GM19240 (cell line): ENCODE results near the gene L3MBTL3.
"Not testable (repeated sequence)": the region's sequence is repeated elsewhere in the genome, so short reads cannot be mapped to it uniquely, and the experiment has no call there.

ENCODE experiments used
- DNase-seq: peaks from one replicate; pipeline ENCODE4 v3.0.0; 2011; ENCODE audit warnings: low spot score; ENCODE audit not compliant: insufficient read length

L3MBTL3 gene

DNA sequence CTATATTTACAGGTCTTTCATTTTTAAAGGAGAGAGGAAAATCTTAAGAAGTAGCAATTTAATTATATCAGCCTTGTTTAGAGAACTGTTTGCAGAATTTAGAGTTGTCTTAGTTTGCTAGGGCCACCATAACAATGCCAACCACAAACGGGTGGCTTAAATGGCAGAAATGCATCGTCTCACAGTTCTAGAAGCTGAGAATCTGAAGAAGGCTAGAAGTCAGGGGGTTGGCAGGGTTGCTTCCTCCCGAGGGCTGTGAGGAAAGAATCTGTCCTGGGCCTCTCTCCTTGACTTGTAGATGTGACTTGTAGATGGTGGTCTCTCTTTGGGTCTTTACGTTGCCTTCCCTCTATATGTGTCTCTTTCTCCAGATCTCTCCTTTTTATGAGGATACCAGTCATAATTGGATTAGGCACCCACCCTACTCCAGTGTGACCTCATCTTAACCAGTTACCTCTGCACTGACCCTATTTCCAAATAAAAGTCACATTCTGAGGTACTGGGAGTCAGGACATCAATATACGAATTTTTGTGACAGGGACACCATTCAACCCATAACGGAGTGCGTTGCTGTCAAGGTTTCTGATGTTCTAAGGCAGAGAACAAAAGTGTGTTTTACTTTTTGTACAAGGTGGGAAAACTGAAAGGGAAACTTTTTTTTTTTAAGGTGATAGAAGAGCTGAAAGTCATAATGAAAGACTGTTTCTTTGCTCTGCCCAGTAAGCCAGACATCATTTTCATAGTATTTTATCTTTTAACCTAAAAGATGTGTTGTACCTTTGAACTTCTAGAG is 119.9 kb downstream of the L3MBTL3 start:
- DNase-seq, result no peak

DNA sequence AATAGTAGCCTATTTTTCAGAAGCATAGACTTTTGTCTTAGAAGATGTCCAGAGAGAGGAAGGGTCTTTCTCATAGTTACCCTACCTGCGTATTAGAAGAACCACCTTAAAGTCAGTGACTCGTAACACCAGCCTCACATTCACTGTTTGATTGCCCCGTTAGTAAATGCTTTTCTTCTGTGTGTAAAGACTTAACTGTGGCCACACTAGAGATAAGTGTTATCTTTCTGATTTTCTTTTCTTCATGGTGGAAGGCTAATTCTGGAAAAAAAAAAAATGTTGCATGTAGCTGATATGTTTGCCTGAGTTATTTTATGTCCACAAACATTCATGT is 120.5 kb downstream of the L3MBTL3 start:
- DNase-seq, result no peak

GRCh38 chr6:130140084-130140483 is 121.7 kb downstream of the L3MBTL3 start:
- no peak for DNase-seq

DNA sequence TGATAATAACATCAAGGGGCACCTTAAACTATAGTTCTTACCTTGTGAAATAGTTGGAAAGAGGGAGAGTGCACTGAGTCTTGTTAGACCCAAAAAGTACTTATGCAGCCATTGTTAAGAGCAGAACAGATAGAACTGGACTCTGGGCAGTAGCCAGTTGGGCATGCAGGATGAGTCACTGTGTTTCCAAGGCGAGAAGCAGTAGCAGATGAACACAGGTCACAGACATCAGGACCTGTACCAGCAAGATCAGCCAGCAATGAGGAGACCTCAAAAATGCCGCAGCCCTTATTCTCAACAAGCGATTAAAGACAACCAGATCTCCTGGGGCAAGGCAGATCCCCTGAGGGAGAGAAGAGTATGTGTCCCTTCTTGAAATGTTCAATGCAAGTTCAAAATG is 125.3 kb downstream of the L3MBTL3 start:
- DNase-seq, result no peak

DNA sequence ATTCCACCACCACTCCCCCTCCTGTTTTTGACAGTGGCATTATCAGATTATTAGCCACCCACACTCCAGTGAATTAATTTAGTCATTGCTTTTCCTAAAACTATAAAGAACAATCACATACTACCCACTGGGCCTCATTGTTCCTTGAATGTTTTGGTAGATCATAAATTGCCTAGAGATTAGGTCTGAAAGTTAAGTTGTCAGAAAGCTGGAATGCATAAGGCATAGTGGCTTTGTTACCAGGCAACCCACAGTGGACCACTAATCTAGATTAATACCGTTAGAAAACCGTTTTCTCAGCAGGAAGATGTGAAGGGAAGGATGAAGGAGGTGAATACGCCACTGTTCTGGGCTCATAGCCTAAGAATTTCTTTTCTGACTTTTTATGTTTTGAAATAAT is 128.7 kb downstream of the L3MBTL3 start:
- no peak for DNase-seq

DNA sequence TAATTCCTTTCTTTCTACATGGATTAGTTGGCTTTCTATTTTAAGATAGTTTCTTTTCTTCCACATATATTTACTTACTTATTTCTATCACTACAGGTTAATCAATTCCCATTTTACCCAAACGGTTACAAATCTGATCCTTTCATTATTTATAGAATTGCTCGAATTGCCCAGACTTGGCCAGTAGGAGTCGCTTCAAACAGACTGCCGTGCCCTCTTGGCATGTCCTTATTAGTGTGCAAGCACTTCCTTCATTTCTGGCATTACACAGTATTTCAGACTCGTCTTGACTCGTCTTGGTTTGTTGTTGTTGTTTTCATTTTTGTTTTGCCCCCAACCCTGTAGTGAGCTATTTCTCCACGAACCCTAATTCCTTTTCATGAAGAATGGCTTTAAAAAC is 129.8 kb downstream of the L3MBTL3 start:
- DNase-seq, result no peak

GRCh38 chr6:130149016-130149415 is 130.6 kb downstream of the L3MBTL3 start:
- DNase-seq, result not testable (repeated sequence)

DNA sequence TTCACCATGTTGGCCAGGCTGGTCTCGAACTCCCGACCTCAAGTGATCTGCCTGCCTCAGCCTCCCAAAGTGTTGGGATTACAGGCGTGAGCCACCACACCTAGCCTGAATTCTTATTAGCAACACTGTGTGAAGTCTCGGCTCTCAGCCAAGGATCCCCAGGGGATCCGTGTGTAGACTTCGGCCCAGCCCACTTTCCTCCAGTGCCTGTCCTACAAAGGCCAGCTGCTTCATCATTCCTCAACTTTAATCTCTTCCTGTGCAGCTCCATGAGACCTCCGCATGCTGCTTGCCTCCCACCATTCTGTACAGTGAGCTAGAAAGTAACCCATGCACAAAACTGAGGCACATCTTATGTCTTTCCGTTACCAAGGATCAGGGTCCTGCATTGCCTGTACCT is 132.5 kb downstream of the L3MBTL3 start:
- DNase-seq, result no peak

DNA sequence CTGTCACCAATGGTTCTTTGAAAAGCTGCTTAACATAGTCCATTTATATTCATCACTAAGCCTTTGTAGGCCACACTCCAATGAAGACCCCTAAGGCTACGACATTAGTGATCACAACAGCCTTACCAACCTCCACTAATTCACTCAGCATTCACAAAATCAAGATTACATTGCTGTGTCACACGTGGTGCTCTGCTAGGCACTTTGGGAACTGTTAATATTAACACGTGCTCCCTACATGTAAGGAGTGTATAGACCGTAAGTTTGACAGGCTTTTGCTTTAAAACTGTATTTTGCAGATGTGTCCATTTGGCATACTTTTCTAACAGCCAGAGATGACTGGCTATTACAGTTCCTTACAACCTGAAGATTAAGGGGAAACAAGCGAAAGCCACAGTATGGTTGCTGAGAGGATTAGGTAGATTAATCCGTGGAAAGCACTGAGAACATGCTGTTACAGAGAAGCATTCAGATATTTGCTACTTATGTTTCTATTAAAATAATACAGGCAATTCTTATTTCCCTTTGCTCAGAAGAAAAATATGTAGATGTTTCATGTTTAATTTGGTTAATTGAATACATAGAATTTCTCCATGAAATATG is 134.6 kb downstream of the L3MBTL3 start:
- no peak for DNase-seq

DNA sequence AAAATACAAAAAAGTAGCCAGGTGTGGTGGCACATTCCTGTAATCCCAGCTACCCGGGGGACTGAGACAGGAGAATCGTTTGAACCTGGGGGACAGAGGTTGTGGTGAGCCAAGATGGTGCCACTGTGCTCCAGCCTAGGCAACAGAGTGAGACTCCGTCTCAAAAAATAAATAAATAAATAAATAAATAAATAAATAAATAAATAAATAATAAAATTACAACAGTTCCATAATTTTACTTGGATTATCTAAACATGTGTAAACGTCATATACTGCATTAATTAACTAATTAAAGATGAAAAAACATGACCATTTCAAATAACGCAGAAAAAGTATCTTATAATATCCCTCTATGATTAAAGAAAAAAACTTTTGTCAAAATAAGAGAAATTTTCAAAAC is 138.5 kb downstream of the L3MBTL3 start:
- no peak for DNase-seq

GRCh38 chr6:130158056-130158455 is 139.7 kb downstream of the L3MBTL3 start:
- DNase-seq, result no peak

DNA sequence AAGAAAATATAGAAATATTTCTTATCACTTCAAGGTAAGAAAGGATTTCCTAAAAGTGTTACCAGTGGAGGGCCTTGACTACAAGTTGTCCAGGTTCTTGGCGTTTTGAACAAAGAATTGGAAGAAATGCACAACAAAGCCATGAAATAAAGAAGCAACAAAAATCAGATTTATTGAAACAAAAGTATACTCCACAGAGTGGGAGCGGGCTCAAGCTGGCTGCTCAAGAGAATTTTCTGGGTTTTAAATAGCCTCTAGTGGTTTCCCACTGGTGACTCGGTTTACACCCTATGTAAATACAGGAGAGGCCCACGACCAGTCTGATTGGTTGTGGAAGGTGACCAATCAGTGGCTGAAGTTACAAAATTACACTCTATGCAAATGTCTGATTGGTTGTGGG is 140.2 kb downstream of the L3MBTL3 start:
- DNase-seq, result no peak

DNA sequence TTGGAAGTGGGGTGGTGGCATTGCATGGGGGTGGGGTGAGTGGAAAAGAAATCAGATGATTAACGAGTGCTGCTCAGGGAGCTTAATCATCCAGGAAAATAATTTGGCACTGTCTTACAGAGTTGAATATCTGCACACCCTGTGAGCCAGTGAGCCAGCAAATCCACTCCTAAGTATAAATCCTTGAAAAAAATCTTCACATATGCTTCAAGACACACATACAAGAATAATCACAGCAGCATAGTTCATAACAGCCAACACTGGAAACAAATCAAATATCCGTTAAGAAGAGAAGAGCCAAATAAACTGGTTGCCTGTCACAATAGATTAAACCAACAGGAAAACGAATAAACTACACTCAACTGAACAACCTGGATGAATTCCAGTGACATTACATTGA is 141.6 kb downstream of the L3MBTL3 start:
- no peak for DNase-seq

DNA sequence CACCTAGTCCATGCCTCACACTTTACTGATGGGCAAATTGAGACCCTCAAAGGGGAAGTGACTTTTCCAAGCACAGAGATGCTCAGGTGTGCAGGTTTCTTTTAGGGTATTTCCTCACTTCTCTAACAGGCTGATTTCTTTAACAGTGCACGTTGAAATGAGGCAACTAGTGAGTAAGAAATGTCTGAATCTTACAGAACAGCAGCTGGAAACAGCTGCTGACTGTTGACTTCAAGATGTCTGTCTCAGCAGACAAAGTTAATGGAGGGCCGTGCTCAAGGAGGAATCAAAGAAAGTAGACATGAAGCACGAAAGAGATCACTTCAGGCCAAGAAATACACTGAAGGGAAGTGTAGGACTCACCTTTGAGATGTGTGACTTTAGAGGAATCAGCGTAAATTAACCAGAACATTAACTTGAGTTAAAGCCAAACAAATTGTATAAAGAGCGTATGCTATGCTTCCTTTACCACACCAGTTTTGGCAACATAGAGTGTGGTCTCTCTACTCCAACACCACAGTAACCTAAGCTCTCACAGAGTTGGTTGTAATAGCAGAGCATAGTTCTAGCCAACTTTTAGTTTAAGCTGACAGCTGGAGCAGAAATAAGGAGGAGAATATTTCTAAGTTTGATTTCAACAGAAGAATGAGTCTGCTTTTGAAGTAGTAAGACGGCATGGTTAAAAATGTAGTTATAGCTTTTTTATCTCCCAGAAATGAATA is 143.5 kb downstream of the L3MBTL3 start:
- DNase-seq, result no peak

DNA sequence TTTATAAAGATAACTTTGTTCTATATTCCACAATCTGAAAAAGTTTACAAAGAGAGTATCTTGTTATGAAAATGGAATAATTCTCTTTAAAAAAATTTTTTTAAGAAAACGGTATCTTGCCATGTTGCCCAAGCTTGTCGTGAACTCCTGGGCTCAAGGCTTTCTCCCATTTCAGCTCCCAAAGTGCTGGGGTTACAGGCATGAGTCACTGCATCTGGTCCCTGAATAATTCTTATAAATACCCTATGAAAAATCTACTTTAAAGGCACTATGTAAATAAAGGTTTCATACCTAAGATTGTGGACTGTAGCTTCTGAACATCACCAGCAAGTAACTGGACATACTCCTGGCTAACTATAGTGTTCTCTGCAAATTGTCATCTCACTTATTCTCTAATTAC is 144.0 kb downstream of the L3MBTL3 start:
- no peak for DNase-seq

GRCh38 chr6:130163266-130163665 is 144.9 kb downstream of the L3MBTL3 start:
- no peak for DNase-seq

DNA sequence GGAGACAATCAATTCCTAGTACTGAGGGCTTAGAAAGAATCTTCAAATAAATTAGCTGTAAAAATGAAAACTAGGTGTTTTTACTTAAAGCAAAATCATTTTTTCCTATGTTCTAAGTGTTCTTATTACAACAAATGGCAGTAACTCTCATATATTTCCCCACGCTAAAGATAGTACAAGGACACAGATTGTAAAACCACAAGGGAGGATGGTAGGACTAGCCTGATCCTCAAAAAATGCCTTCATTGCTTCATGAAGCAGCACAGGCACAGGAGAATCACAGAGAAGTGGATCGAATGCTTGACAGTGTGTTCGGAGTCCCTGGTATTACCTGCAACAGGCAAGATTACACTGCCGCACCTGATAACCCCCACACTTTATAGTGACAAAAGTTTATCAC is 145.9 kb downstream of the L3MBTL3 start:
- DNase-seq, result no peak

- no peak for DNase-seq
Observed at GRCh38 chr6:130167655-130168054, 149.3 kb downstream of the L3MBTL3 start.

DNA sequence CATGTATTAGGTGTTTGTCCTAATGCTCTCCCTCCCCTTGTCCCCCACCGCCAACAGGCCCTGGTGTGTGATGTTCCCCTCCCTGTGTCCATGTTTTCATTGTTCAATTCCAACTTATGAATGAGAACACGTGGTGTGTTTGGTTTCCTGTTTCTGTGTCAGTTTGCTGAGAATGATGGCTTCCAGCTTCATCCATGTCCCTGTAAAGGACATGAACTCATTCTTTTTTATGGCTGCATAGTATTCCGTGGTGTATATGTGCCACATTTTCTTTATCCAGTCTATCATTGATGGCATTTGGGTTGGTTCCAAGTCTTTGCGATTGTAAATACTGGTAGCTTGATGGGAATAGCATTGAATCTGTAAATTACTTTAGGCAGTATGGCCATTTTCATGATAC is 151.8 kb downstream of the L3MBTL3 start:
- DNase-seq, result not testable (repeated sequence)

- not testable (repeated sequence) for DNase-seq
Observed at GRCh38 chr6:130173377-130174004, 155.1 kb downstream of the L3MBTL3 start.

DNA sequence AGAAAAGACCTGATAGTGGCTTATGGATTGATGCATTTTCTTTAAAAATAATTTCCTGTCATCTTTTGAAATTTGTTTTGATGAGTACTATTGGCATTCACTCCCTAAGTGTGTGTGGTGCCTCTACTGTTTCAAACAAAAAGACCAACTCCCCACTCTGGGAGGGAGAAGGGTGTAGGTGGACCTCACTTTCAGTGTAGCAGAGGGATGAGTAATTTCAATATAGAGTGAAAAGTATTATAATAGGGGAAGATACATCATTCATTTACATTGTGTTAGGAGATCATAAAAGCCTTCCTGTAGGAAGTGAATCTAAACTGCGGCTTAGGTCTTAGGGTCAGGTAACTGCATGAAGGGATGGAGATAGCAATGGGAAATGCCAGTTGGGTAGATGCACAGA is 158.0 kb downstream of the L3MBTL3 start:
- DNase-seq, result no peak

DNA sequence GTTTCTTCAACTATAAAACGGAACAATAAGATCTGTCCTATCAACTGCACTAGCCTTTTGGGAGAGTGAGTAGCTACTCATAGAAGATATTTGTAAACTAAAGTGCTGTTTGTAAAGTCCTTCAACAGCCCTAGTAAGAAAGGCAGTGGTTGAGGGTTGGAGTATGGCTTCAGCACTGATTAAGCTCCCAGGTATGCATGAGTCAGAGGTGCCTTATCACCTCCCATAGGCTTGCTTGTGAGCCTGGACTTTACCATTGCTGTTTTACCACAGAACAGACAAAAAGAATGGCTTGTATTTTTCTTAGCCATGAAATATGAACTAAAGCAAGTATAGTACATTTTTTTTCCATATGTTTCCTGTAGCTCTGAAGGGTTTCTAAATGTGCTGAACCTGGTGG is 160.3 kb downstream of the L3MBTL3 start:
- no peak for DNase-seq
